H9 (cell line): ENCODE results near the gene C10orf71. TPM values are rescaled to one million over a fixed set of nuclear protein-coding genes. Genes with fewer than 3 reads are reported as not detected.

ENCODE experiments used
- DNase-seq: peaks from one replicate; pipeline ENCODE4 v3.0.0-alpha.2; 2017
- H2AFZ ChIP-seq: one replicate; pipeline ENCODE4 v1.6.1; 2013; ENCODE audit warnings: mild to moderate bottlenecking, low read length, control low read depth, moderate library complexity
- H2AK5ac ChIP-seq: 2 replicates; pipeline ENCODE4 v1.6.1; 2013; ENCODE audit warnings: low read length, control low read depth, mixed read lengths; ENCODE audit not compliant: insufficient read length
- H2BK120ac ChIP-seq: one replicate; pipeline ENCODE4 v1.6.1; 2013; ENCODE audit warnings: low read depth, mild to moderate bottlenecking, low read length, control low read depth, inconsistent platforms; ENCODE audit not compliant: poor library complexity, severe bottlenecking
- H2BK12ac ChIP-seq: 2 replicates; pipeline ENCODE4 v1.6.1; 2013; ENCODE audit warnings: low read length, control low read depth, mixed read lengths, low read depth; ENCODE audit not compliant: insufficient read length
- H2BK15ac ChIP-seq: 2 replicates; pipeline ENCODE4 v1.6.1; 2013; ENCODE audit warnings: low read depth, low read length, control low read depth
- H2BK20ac ChIP-seq: one replicate; pipeline ENCODE4 v1.6.1; 2013; ENCODE audit warnings: low read depth, mild to moderate bottlenecking, low read length, control low read depth, inconsistent platforms; ENCODE audit not compliant: poor library complexity, severe bottlenecking
- H2BK5ac ChIP-seq: 2 replicates; pipeline ENCODE4 v1.6.1; 2013; ENCODE audit warnings: low read length, control low read depth, mixed read lengths; ENCODE audit not compliant: insufficient read length
- H3K14ac ChIP-seq: 2 replicates; pipeline ENCODE4 v1.6.1; 2013; ENCODE audit warnings: low read length, control low read depth; ENCODE audit not compliant: insufficient read depth
- H3K18ac ChIP-seq: 2 replicates; pipeline ENCODE4 v1.6.1; 2013; ENCODE audit warnings: low read depth, mild to moderate bottlenecking, mixed read lengths, low read length, control low read depth; ENCODE audit not compliant: insufficient read length
- H3K23ac ChIP-seq: 2 replicates; pipeline ENCODE4 v1.6.1; 2013; ENCODE audit warnings: low read length, control low read depth, mixed read lengths, low read depth; ENCODE audit not compliant: insufficient read length
- H3K23me2 ChIP-seq: 2 replicates; pipeline ENCODE4 v1.6.1; 2013; ENCODE audit warnings: low read depth, mild to moderate bottlenecking, mixed read lengths, low read length, control low read depth; ENCODE audit not compliant: insufficient read length, poor library complexity, severe bottlenecking
- H3K27ac ChIP-seq: 2 replicates; pipeline ENCODE4 v1.5.1; 2013; ENCODE audit warnings: low read length, control low read depth, mixed read lengths, low read depth; ENCODE audit not compliant: insufficient read length
- H3K27me3 ChIP-seq: 2 replicates; pipeline ENCODE4 v1.6.1; 2013; ENCODE audit warnings: low read length, control low read depth, inconsistent platforms; ENCODE audit not compliant: insufficient read depth
- H3K4ac ChIP-seq: 2 replicates; pipeline ENCODE4 v1.6.1; 2013; ENCODE audit warnings: low read depth, mild to moderate bottlenecking, control low read depth, inconsistent platforms, low read length, moderate library complexity
- H3K4me1 ChIP-seq: 2 replicates; pipeline ENCODE4 v1.6.1; 2013; ENCODE audit warnings: low read length, control low read depth, inconsistent platforms; ENCODE audit not compliant: insufficient read depth
- H3K4me2 ChIP-seq: 2 replicates; pipeline ENCODE4 v1.6.1; 2013; ENCODE audit warnings: low read length, control low read depth, mixed read lengths; ENCODE audit not compliant: insufficient read length, insufficient read depth
- H3K56ac ChIP-seq: 2 replicates; pipeline ENCODE4 v1.6.1; 2013; ENCODE audit warnings: low read depth, mild to moderate bottlenecking, mixed read lengths, low read length, control low read depth; ENCODE audit not compliant: insufficient read length
- H3K79me1 ChIP-seq: 2 replicates; pipeline ENCODE4 v1.6.1; 2013; ENCODE audit warnings: low read depth, mild to moderate bottlenecking, moderate library complexity, low read length, control low read depth, inconsistent platforms; ENCODE audit not compliant: insufficient read depth, poor library complexity, severe bottlenecking
- H3K79me2 ChIP-seq: 2 replicates; pipeline ENCODE4 v1.6.1; 2013; ENCODE audit warnings: low read length, control low read depth, inconsistent platforms; ENCODE audit not compliant: insufficient read depth
- H3K9ac ChIP-seq: 2 replicates; pipeline ENCODE4 v1.6.1; 2013; ENCODE audit warnings: low read length, control low read depth, mixed read lengths; ENCODE audit not compliant: insufficient read length; ENCODE audit errors: extremely low read depth
- H3K9me3 ChIP-seq: one replicate; pipeline ENCODE4 v1.6.1; 2013; ENCODE audit warnings: low read depth, low read length, inconsistent platforms; ENCODE audit not compliant: control insufficient read depth
- H3T11ph ChIP-seq: one replicate; pipeline ENCODE4 v1.6.1; 2013; ENCODE audit warnings: mild to moderate bottlenecking, low read length, control low read depth, inconsistent platforms
- H4K20me1 ChIP-seq: one replicate; pipeline ENCODE4 v1.6.1; 2013; ENCODE audit not compliant: control insufficient read depth, insufficient read length, insufficient read depth
- H4K5ac ChIP-seq: 2 replicates; pipeline ENCODE4 v1.6.1; 2013; ENCODE audit warnings: low read depth, mild to moderate bottlenecking, mixed read lengths, low read length, control low read depth; ENCODE audit not compliant: insufficient read length
- H4K8ac ChIP-seq: replicated peaks from 2 replicates; pipeline ENCODE4 v1.6.1; 2013; ENCODE audit warnings: low read length, control low read depth, mixed read lengths, low read depth; ENCODE audit not compliant: insufficient read length
- H4K91ac ChIP-seq: 2 replicates; pipeline ENCODE4 v1.6.1; 2013; ENCODE audit warnings: low read depth, mild to moderate bottlenecking, moderate library complexity, mixed read lengths, low read length, control low read depth; ENCODE audit not compliant: insufficient read length
- H3K27ac Mint-ChIP-seq, 3 experiments: 2 replicates in 2 of 3; 3 replicates in 1 of 3; pipeline ENCODE4 v1.8.0; 2020 to 2021; ENCODE audit warnings: mixed read lengths in 3 of 3, mild to moderate bottlenecking in 1 of 3, moderate library complexity in 1 of 3
- H3K27me3 Mint-ChIP-seq: 2 replicates; pipeline ENCODE4 v1.8.0; 2021; ENCODE audit warnings: low read depth, mild to moderate bottlenecking, moderate library complexity, mixed read lengths
- H3K36me3 Mint-ChIP-seq, 3 experiments: 2 replicates in 2 of 3; 3 replicates in 1 of 3; pipeline ENCODE4 v1.8.0; 2020 to 2021; ENCODE audit warnings: low read depth in 3 of 3, mixed read lengths in 3 of 3; ENCODE audit not compliant: insufficient read depth in 1 of 3
- H3K4me1 Mint-ChIP-seq, 2 experiments: 2 replicates each; pipeline ENCODE4 v1.8.0; 2020; ENCODE audit warnings: mixed read lengths in 2 of 2
- H3K4me3 Mint-ChIP-seq, 2 experiments: 2 replicates in 1 of 2; 3 replicates in 1 of 2; pipeline ENCODE4 v1.8.0; 2020 to 2021; ENCODE audit warnings: mild to moderate bottlenecking in 2 of 2, mixed read lengths in 2 of 2, moderate library complexity in 1 of 2
- H3K9me3 Mint-ChIP-seq, 2 experiments: 2 replicates in 1 of 2; 3 replicates in 1 of 2; pipeline ENCODE4 v1.8.0; 2020; ENCODE audit warnings: mild to moderate bottlenecking in 2 of 2, mixed read lengths in 2 of 2, moderate library complexity in 1 of 2
- WGBS: extraction: QIAGEN DNeasy Blood & Tissue Kit; methylation state at CpG from one replicate; pipeline ENCODE4 v1.1.7; 2013; ENCODE audit warnings: missing lambda C conversion rate, low lambda C conversion rate, mixed read lengths; ENCODE audit not compliant: insufficient read length; ENCODE audit errors: extremely low coverage; 5-methylcytosine and 5-hydroxymethylcytosine counted together
- total RNA-seq: library from RNA; stranded (reverse); gene quantifications from 2 replicates; pipeline ENCODE4 v1.2.1, GENCODE V29; 2021
- TF ChIP-seq, protein P1 (sequence below): fragments of 200-600 bp; sonication (generic); conservative IDR thresholded peaks from 3 replicates; pipeline ENCODE4 v1.8.0; 2021; ENCODE audit warnings: antibody characterized with exemption, mild to moderate bottlenecking

The C10orf71 gene
- total RNA-seq, 1 experiment from 2014 or later: not detected

DNA sequence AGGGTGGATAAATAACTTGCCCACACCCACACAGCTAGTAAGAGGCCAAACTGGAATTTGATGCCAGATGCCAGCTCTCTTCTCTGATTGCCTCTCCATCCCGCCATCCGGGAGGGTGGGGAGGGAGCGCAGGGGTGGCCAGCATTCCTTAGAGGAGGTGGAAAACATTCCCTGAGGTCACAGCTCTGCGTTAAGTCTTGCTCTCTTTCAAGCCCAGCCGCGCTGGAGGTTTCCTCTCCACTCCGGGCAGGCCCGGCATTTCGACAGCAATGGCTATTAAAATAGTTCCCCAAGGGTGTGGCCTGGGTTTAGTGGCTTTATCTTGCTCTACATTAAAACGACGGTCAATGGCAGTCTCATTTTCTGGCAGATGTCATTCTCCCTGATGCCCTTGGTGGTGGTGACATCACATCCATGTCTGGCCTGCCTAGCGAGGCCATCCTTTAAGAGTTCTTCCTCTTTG is 16.1 kb upstream of the C10orf71 start:
- Histone ChIP-seq H3T11ph (no peak overlapping the region), H4K8ac (no peak overlapping the region), H3K27me3 (no peaks in the 10 kb centered on the region), H2BK5ac (no peak overlapping the region), H3K18ac (no peak overlapping the region), H3K56ac (no peak overlapping the region), H2AFZ (no peak overlapping the region), H3K9ac (no peak overlapping the region), H3K4ac (no peak overlapping the region), H4K5ac (no peak overlapping the region), H3K4me2 (no peak overlapping the region), H3K79me1 (no peaks in the 10 kb centered on the region), H3K23ac (no peak overlapping the region), H3K9me3 (no peaks in the 10 kb centered on the region), H3K14ac (no peak overlapping the region), H3K27ac (no peak overlapping the region), H4K91ac (no peak overlapping the region), H2AK5ac (no peak overlapping the region), H2BK120ac (no peak overlapping the region), H4K20me1 (no peaks in the 10 kb centered on the region), H2BK12ac (no peak overlapping the region), H2BK15ac (no peak overlapping the region), H2BK20ac (no peak overlapping the region), H3K23me2 (no peaks in the 10 kb centered on the region), H3K79me2 (no peaks in the 10 kb centered on the region), H3K4me1 (no peaks in the 10 kb centered on the region)
- DNase-seq: no peak
- Mint-ChIP-seq H3K27ac (no peak overlapping the region), H3K9me3 (no peaks in the 10 kb centered on the region), H3K4me1 (peaks cover 0 to 10% of the 10 kb centered on the region in 2 experiments; a peak in 1 of 4 replicates), H3K36me3 (no peaks in the 10 kb centered on the region), H3K27me3 (peaks cover 2% of the 10 kb centered on the region), H3K4me3 (no peak overlapping the region)
- no CpG with 5 or more reads among the region's 12 CpGs for WGBS
- TF ChIP-seq, protein P1, sequence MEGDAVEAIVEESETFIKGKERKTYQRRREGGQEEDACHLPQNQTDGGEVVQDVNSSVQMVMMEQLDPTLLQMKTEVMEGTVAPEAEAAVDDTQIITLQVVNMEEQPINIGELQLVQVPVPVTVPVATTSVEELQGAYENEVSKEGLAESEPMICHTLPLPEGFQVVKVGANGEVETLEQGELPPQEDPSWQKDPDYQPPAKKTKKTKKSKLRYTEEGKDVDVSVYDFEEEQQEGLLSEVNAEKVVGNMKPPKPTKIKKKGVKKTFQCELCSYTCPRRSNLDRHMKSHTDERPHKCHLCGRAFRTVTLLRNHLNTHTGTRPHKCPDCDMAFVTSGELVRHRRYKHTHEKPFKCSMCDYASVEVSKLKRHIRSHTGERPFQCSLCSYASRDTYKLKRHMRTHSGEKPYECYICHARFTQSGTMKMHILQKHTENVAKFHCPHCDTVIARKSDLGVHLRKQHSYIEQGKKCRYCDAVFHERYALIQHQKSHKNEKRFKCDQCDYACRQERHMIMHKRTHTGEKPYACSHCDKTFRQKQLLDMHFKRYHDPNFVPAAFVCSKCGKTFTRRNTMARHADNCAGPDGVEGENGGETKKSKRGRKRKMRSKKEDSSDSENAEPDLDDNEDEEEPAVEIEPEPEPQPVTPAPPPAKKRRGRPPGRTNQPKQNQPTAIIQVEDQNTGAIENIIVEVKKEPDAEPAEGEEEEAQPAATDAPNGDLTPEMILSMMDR: no peak
